K562 (cell line): Measurements from ENCODE around the gene HSD17B11.

Experiments used
- EZH2 ChIP-seq: IDR thresholded peaks from 2 replicates; pipeline ENCODE4 v1.6.1; 2012; ENCODE audit warnings: low read depth, mild to moderate bottlenecking, inconsistent platforms, low read length, borderline replicate concordance
- KLF1 ChIP-seq: fragments of 450-650 bp; IDR thresholded peaks from 2 replicates; pipeline ENCODE4 v1.6.1; 2016; ENCODE audit warnings: missing genetic modification characterization, missing compliant biosample characterization
- SIN3A ChIP-seq, 2 experiments: fragments of 150-350 bp in 1 of 2; IDR thresholded peaks; 2 replicates each; pipeline ENCODE4 v1.6.1; 2011 to 2016; ENCODE audit warnings: borderline replicate concordance in 2 of 2, low read depth in 2 of 2, low read length in 2 of 2, mild to moderate bottlenecking in 2 of 2, moderate library complexity in 2 of 2; ENCODE audit not compliant: control insufficient read depth in 1 of 2
- ZNF668 ChIP-seq: fragments of 250-450 bp; sonication (Bioruptor Pico); IDR thresholded peaks from 2 replicates; pipeline ENCODE4 v1.8.0; 2022; ENCODE audit warnings: mild to moderate bottlenecking, inconsistent platforms

DNA sequence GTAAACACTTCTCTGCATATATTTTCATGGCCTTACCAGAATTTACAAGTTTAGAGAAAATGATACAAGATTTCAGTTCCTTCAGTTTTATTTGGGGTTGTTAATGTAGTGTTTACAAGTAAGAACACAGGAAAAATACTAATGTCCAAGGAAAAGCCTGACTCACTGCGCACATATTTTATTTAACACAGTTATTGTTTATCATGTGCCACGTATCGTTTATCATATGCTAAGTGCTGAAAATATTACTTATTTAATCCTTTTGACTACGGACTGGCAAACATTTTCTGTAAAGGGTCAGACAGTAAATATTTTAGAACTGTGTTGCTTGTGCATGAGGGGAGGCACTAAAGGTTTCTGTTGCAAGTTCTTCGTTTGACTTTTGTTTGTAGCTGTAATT is 69.1 kb downstream of the HSD17B11 start:
- TF ChIP-seq SIN3A (IDR thresholded peaks at IDR 0.05; ENCODE audit: borderline replicate concordance in 2 of 2, control insufficient read depth in 1 of 2, low read depth in 2 of 2, low read length in 2 of 2) (no peak), EZH2 (no peak), ZNF668 (CRISPR knock-in tag) (no peak), KLF1 (tag) (no peak)
